GM10266 (cell line): Measurements from ENCODE around the gene CLSTN2.

Source experiments
- DNase-seq: peaks from one replicate; pipeline ENCODE4 v3.0.0; 2012; ENCODE audit errors: extremely low spot score
- TF ChIP-seq, protein P1 (sequence below): IDR thresholded peaks from 2 replicates; pipeline ENCODE4 v1.5.1; 2012; ENCODE audit warnings: mild to moderate bottlenecking, low read depth; ENCODE audit not compliant: control insufficient read depth, insufficient read depth; ENCODE audit errors: missing control alignments

Gene CLSTN2

DNA sequence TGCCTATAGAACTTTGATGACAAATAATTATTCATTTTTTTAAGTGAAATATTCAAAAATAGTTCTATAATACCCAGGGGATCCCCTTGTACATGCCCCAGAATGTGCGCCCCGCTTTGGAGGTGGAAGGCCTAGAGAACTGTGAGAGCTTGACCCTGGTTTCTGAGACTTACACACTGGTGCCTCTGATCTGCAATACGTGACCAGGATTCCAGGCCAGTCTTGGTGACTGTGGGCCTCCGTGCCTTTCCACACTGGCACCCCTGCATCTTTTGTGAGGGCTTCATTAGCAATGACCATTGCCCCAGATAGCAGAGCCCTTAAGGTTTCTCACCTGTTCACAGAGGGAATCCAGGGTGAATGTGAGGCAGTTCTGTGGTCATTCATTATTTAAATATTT lies 44.0 kb downstream of the CLSTN2 start:
- DNase-seq, result no peak
- TF ChIP-seq, protein P1, sequence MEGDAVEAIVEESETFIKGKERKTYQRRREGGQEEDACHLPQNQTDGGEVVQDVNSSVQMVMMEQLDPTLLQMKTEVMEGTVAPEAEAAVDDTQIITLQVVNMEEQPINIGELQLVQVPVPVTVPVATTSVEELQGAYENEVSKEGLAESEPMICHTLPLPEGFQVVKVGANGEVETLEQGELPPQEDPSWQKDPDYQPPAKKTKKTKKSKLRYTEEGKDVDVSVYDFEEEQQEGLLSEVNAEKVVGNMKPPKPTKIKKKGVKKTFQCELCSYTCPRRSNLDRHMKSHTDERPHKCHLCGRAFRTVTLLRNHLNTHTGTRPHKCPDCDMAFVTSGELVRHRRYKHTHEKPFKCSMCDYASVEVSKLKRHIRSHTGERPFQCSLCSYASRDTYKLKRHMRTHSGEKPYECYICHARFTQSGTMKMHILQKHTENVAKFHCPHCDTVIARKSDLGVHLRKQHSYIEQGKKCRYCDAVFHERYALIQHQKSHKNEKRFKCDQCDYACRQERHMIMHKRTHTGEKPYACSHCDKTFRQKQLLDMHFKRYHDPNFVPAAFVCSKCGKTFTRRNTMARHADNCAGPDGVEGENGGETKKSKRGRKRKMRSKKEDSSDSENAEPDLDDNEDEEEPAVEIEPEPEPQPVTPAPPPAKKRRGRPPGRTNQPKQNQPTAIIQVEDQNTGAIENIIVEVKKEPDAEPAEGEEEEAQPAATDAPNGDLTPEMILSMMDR, result no peak

DNA sequence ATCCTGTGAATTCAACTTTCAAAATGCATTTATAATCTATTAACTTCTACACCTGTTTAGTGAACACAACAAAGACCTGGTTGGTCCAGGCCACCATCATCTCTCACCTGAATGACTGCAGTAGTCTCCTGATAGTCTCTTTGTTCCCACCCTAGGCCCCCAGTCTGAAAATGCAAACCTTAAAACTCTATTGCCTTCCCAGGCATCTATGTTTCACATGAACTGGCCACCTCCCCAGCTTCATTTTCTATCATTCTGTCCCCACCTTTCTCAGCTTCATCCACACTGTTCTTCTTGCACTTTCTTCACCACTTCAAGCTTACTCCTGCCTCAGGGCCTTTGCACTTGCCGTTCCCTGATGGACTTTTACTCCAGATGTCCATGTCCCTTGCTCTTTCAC lies 45.0 kb downstream of the CLSTN2 start:
- TF ChIP-seq, protein P1, result no peak
- no peak for DNase-seq

DNA sequence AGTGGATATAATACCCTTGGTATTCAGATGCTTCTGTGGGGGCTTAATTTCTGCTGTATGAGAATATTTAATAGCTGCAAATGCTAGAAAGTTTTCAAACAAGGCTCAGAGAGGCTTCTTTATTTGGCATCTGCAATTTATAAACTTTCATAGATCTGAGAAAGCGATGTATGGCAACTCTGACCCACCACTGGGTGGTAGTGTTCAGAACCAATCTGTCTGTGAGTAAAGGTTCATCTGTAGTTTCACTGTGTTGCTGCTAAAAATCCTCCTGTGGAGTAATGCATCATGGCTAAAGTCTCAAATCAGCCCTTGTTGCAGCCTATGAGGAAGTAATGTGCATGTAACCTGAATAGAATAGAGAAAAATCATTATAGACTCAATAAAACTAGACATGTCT lies 47.4 kb downstream of the CLSTN2 start:
- DNase-seq, result no peak
- TF ChIP-seq, protein P1, result no peak

DNA sequence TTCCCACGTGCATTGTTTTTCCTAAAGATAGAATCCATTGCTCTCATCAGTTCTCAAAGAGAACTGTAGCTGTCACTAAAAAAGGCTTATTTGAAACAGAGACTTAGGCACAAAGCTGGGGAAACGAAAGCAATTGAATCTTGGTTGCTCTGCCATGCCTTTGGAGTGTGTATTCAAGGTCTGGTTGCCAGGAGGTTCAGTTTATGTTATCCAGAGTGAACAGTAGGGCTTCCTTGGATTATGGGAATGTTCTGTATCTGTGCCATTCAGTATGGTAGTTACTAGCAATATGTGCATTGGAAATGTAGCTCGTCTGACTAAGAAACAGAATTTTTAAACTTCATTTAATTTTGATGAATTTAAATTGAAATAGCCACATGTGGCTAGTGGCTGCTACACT lies 50.6 kb downstream of the CLSTN2 start:
- TF ChIP-seq, protein P1, result no peak
- DNase-seq, result no peak

DNA sequence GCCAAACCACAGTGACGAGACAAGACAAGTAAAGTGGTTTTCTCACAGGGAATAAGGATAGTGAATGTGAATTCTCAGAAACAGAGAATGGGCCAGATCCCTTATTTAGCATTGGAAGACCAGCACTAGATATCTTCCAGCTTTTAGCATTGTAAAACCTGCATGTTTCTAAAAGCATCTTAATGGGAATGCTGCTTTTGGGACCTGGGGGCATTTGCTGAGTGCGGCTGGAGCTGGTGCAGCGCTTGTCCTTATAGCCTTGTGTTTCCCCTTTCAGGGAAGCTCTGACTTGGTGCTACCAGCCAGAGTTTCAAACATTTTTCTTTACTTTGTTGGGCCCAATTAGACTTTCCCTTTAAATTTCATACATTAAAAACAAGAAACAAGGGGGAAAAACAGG lies 52.9 kb downstream of the CLSTN2 start:
- DNase-seq, result no peak

DNA sequence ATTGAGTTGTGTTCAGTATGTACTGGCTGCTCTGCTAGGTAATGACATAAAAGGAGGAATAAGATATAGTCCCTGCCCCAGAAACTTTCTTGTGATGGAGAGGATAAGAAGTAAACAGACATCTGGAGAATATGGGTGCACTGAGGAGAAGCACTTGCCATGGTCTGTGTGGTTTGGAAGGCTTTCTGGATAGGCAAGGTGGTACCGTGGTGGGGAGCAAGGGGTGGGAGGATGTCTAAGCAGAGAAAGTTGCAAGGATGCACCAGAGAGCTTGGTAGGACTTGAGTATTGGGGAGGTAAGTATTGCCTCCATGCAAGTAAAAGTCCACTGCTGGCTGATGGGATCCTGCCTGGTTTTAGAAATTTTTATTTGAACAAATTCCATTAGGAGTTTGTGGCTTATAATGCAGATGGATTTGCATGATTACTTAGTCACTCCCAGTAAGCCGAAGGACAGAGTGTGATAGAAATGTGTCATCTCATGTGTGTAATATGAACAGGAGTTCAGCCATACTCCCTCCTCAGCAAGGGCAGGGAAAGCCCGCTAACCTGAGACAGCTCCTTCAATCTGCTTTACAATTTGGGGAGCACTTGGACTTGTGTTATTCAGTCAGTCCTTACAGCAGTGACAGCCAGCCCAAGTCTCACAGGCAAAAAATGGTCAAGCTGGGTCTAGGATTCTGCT lies 53.6 kb downstream of the CLSTN2 start:
- TF ChIP-seq, protein P1, result no peak

More for the DNA sequence above, 52.9 kb downstream of the CLSTN2 start:
- TF ChIP-seq, protein P1, result no peak

DNA sequence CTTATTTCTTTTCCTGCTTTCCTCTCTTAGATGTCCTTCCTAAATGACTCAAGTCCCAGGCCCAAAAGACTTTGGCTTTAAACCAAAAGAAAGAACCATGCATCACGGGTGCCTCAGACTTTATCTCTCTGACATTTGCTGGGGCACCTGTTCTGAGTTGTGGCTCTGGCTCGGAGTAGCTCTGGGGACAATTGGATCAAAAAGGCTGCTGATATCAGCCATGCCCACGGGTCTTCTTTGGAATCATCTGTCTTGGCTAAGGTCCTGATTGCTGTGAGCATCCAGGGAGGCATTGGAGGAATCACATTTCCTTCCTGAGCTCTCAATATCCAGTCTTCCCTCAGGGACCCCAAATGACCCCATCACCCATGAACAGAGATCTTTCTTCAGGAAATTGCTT lies 59.9 kb downstream of the CLSTN2 start:
- no peak for DNase-seq
- TF ChIP-seq, protein P1, result no peak

More for the DNA sequence above, 53.6 kb downstream of the CLSTN2 start:
- DNase-seq, result no peak
